ENCODE results near the gene SCAMP3.

Gene SCAMP3

DNA sequence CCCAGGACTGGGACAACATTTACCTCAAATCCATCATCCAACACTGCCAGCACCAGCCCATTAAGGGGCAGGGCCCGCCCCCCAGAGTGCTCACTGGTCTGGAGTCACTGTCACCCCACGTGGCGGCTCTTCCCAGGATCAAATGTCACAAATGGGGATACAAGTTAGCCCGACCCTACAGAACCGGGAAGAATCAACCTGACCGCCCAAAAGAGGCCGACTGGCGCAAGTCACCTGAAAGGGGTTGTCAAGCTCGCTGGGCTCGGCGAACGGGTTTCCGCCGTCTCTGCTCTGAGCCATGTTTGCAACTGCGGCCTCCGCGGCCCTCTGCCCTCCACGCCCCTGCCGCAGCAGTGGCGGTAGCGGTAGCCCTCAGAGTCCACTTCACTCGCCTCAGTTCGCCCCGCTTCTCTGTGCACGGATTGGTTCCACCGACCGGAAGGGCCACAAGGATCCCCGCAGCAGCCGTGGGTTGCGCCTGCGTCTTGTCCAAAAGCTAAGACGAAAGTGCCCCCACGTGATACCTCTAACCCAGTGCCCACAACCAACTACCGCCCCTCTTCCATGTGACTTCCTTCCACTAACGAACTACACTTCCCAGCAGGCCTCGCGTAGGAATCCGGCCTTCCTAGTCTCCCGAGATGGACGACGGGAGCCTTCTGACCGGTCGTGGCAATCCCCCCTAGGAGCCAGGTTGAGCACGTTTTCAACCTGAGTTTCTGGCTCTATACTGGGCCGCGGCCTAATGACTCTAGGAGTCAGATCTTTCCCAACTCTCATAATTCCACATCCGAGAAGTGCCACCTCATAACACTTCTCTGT, at the start of gene SCAMP3:
Gene SCAMP3 (minus strand): TSS at position 509 of the 822 bp plus-strand sequence. CDS start 209 bp downstream, at position 300.
- FAIRE-seq, result peak; percentile 80

GRCh38 chr1:155309423-155310021, 47.4 kb upstream of the SCAMP3 start:
- TF ChIP-seq, protein P1, sequence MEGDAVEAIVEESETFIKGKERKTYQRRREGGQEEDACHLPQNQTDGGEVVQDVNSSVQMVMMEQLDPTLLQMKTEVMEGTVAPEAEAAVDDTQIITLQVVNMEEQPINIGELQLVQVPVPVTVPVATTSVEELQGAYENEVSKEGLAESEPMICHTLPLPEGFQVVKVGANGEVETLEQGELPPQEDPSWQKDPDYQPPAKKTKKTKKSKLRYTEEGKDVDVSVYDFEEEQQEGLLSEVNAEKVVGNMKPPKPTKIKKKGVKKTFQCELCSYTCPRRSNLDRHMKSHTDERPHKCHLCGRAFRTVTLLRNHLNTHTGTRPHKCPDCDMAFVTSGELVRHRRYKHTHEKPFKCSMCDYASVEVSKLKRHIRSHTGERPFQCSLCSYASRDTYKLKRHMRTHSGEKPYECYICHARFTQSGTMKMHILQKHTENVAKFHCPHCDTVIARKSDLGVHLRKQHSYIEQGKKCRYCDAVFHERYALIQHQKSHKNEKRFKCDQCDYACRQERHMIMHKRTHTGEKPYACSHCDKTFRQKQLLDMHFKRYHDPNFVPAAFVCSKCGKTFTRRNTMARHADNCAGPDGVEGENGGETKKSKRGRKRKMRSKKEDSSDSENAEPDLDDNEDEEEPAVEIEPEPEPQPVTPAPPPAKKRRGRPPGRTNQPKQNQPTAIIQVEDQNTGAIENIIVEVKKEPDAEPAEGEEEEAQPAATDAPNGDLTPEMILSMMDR (IDR thresholded peaks at IDR 0.05; ENCODE audit: insufficient read depth, missing control alignments), result no peak
- DNase-seq (ENCODE audit: insufficient read length, low spot score) (no peak), FAIRE-seq (no peak)

More for the DNA sequence above, at the start of gene SCAMP3:
- TF ChIP-seq, protein P1 (IDR thresholded peaks at IDR 0.05; ENCODE audit: insufficient read depth, missing control alignments), result no peak
- peak; percentile 100 for DNase-seq (ENCODE audit: insufficient read length, low spot score)

- TF ChIP-seq, protein P1 (IDR thresholded peaks at IDR 0.05; ENCODE audit: insufficient read depth, missing control alignments), result no peak
- peak; percentile 96 for DNase-seq (ENCODE audit: insufficient read length, low spot score)
- peak; percentile 91 for FAIRE-seq
Observed at GRCh38 chr1:155308493-155309422, 46.6 kb upstream of the SCAMP3 start, which contains the start of gene FDPS. FDPS (plus strand) TSS chr1:155308866; CDS start chr1:155309790, 924 bp downstream.

DNA sequence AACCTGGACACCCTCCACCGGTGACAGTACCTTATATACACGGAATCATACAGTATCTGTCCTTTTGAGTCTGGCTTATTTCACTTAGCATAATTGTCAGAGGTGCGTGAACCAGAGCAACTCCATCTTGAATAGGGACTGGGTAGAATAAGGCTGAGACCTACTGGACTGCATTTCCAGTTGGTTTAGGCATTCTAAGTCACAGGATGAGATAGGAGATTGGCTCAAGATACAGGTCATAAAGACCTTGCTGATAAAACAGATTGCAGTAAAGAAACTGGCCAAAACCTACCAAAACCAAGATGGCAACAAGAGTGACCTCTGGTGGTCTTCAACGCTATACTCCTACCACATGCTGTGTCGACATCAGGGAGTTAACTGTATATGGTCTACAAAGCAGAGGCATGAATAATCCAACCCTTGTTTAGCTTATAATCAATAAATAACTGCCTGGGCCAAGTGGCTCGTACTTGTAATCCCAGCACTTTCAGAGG, 45.1 kb upstream of the SCAMP3 start:
- TF ChIP-seq, protein P1 (IDR thresholded peaks at IDR 0.05; ENCODE audit: insufficient read depth, missing control alignments), result peak; percentile 43
- DNase-seq (ENCODE audit: insufficient read length, low spot score) (no peak), FAIRE-seq (no peak)

GRCh38 chr1:155305881-155306391, 43.8 kb upstream of the SCAMP3 start:
- DNase-seq (ENCODE audit: insufficient read length, low spot score) (no peak), FAIRE-seq (no peak)
- TF ChIP-seq, protein P1 (IDR thresholded peaks at IDR 0.05; ENCODE audit: insufficient read depth, missing control alignments), result no peak

DNA sequence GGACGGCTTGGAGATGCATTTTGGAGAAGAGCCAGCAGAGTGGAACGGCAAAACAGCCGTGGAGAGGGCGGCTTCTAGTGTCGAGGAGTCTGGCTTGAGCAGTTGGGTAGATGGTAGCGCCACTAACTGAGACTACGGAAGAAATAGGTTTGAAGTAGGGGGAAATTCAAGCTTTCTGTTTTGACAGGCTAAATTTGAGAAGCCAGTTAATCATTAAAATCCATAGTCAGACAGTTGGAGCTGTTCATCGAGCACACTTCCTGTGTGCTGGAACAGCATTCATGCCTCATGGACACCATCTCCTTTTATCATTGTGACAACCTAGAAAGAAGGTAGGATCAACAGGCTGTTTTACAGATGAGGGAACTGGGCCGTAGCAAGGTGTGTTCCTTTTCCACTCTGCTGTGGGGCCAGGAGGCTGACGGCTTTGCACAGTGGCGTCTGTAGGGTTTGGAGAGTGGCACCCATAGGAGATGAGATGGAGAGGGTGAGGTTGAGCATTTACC, 42.5 kb upstream of the SCAMP3 start:
- DNase-seq (ENCODE audit: insufficient read length, low spot score) (no peak), FAIRE-seq (no peak)
- TF ChIP-seq, protein P1 (IDR thresholded peaks at IDR 0.05; ENCODE audit: insufficient read depth, missing control alignments), result no peak

Measured in D721Med (cell line).